SU-DHL-6 (cell line): ENCODE measurements around the gene ATP5PO.

Source experiments
- CTCF ChIP-seq: fragments of 200-600 bp; sonication (generic); IDR thresholded peaks from one replicate; pipeline ENCODE4 v1.5.1; 2017; ENCODE audit warnings: antibody characterized with exemption, mild to moderate bottlenecking, low read length, moderate library complexity; ENCODE audit not compliant: insufficient read depth, poor library complexity, severe bottlenecking
- EZH2phosphoT487 ChIP-seq: fragments of 200-600 bp; sonication (generic), shearing (Covaris generic); conservative IDR thresholded peaks from 2 replicates; pipeline ENCODE4 v1.6.1; 2018; ENCODE audit warnings: mild to moderate bottlenecking, antibody characterized with exemption, low read length, moderate library complexity, mixed read lengths

GRCh38 chr21:33895356-33895755 is 20.2 kb downstream of the ATP5PO start:
- TF ChIP-seq CTCF (no peak), EZH2phosphoT487 (no peak)
